ENCODE measurements around the gene VPS26C.

VPS26C gene

DNA sequence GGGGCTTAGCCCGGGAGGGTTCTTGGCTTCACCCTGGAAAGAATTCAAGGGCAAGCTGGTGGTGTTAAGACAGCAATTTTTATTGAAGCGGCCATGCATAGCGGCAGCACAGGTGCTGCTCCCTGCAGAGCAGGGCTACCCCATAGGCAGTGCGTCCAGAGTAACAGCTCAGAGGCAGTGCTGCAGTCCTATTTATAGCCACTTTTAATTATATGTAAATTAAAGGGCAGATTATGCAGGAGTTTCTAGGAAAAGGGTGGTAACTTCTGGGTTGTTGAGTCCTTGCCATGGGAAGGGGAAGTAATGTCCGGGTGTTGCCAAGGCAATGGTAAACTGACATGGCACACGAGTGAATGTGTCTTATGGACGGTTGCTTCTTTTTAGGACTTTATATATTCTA is 57.0 kb downstream of the VPS26C start:
- Histone ChIP-seq H3K4me3 (ENCODE audit: insufficient read depth, low read length, poor library complexity, severe bottlenecking) (no peak overlapping the region), H3K27me3 (ENCODE audit: low read length) (no peaks in the 10 kb centered on the region), H3K27ac (ENCODE audit: low read depth, low read length) (no peak overlapping the region), H3F3A (ENCODE audit: insufficient read depth) (no peaks in the 10 kb centered on the region), H3K4me2 (ENCODE audit: low read depth, low read length, poor library complexity, severe bottlenecking) (no peak overlapping the region), H3K9me2 (replicated peaks; ENCODE audit: insufficient read depth, low read length) (no peaks in the 10 kb centered on the region), H2AFZ (ENCODE audit: low read depth, low read length, severe bottlenecking) (no peak overlapping the region), H3K79me2 (ENCODE audit: insufficient read depth, low read length) (no peaks in the 10 kb centered on the region), H3K36me3 (ENCODE audit: low read length) (peaks cover 9% of the 10 kb centered on the region; the same call in 1 of the 2 replicates), H4K20me1 (ENCODE audit: low read depth, low read length) (no peaks in the 10 kb centered on the region), H3K9ac (ENCODE audit: low read length) (no peak overlapping the region), H3K9me3 (ENCODE audit: insufficient read depth, low read length) (no peaks in the 10 kb centered on the region; the same call in 1 of the 2 replicates)
- TF ChIP-seq EZH2phosphoT487 (conservative IDR thresholded peaks at IDR 0.05; ENCODE audit: low read length), result no peak
- TF ChIP-seq, protein P1, sequence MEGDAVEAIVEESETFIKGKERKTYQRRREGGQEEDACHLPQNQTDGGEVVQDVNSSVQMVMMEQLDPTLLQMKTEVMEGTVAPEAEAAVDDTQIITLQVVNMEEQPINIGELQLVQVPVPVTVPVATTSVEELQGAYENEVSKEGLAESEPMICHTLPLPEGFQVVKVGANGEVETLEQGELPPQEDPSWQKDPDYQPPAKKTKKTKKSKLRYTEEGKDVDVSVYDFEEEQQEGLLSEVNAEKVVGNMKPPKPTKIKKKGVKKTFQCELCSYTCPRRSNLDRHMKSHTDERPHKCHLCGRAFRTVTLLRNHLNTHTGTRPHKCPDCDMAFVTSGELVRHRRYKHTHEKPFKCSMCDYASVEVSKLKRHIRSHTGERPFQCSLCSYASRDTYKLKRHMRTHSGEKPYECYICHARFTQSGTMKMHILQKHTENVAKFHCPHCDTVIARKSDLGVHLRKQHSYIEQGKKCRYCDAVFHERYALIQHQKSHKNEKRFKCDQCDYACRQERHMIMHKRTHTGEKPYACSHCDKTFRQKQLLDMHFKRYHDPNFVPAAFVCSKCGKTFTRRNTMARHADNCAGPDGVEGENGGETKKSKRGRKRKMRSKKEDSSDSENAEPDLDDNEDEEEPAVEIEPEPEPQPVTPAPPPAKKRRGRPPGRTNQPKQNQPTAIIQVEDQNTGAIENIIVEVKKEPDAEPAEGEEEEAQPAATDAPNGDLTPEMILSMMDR (IDR thresholded peaks at IDR 0.05; ENCODE audit: insufficient read depth, low read length, poor library complexity, severe bottlenecking), result no peak

DNA sequence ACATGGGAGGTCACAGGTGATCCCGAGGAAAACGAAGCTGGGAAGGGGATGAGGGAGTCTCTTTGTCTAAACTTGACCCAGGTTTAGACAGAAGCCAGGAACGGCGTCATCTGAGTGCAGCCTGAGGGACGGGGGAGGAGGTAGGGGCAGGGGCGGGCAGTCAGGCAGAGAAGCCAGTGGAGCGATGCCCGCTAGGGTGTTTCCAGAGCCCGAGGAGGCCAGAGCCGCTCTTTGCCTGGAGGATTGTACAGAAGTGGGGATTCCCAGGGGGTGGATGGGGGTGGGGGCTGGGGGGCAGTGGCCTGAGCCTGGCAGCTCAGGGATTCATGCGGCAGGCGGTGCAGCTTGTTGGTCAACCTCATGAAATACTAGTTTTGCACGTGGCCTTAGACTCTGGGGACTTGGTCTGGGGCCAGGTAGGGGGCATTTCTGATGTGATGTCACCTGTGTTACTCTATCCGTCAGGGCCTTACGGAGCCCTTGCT is 58.4 kb downstream of the VPS26C start:
- H2AFZ ChIP-seq (ENCODE audit: low read depth, low read length, severe bottlenecking), result no peak overlapping the region
- H3K9me3 ChIP-seq (ENCODE audit: insufficient read depth, low read length), result no peaks in the 10 kb centered on the region; the same call in 1 of the 2 replicates
- H3K36me3 ChIP-seq (ENCODE audit: low read length), result peaks cover 9% of the 10 kb centered on the region; the same call in 1 of the 2 replicates
- no peak for TF ChIP-seq EZH2phosphoT487 (conservative IDR thresholded peaks at IDR 0.05; ENCODE audit: low read length)
- TF ChIP-seq, protein P1 (IDR thresholded peaks at IDR 0.05; ENCODE audit: insufficient read depth, low read length, poor library complexity, severe bottlenecking), result no peak
- H3K79me2 ChIP-seq (ENCODE audit: insufficient read depth, low read length), result no peaks in the 10 kb centered on the region
- H3K27me3 ChIP-seq (ENCODE audit: low read length), result no peaks in the 10 kb centered on the region
- no peaks in the 10 kb centered on the region for H4K20me1 ChIP-seq (ENCODE audit: low read depth, low read length)
- no peak overlapping the region for H3K4me2 ChIP-seq (ENCODE audit: low read depth, low read length, poor library complexity, severe bottlenecking)
- H3F3A ChIP-seq (ENCODE audit: insufficient read depth), result no peaks in the 10 kb centered on the region
- H3K27ac ChIP-seq (ENCODE audit: low read depth, low read length), result no peak overlapping the region
- H3K4me3 ChIP-seq (ENCODE audit: insufficient read depth, low read length, poor library complexity, severe bottlenecking), result no peak overlapping the region
- H3K9ac ChIP-seq (ENCODE audit: low read length), result no peak overlapping the region
- no peaks in the 10 kb centered on the region for H3K9me2 ChIP-seq (replicated peaks; ENCODE audit: insufficient read depth, low read length)

- no peak for TF ChIP-seq EZH2phosphoT487 (conservative IDR thresholded peaks at IDR 0.05; ENCODE audit: low read length)
- TF ChIP-seq, protein P1 (IDR thresholded peaks at IDR 0.05; ENCODE audit: insufficient read depth, low read length, poor library complexity, severe bottlenecking), result no peak
- H2AFZ ChIP-seq (ENCODE audit: low read depth, low read length, severe bottlenecking), result no peak overlapping the region
- H3K4me2 ChIP-seq (ENCODE audit: low read depth, low read length, poor library complexity, severe bottlenecking), result no peak overlapping the region
- no peaks in the 10 kb centered on the region for H3F3A ChIP-seq (ENCODE audit: insufficient read depth)
- H3K27me3 ChIP-seq (ENCODE audit: low read length), result no peaks in the 10 kb centered on the region
- no peaks in the 10 kb centered on the region; the same call in 1 of the 2 replicates for H3K9me3 ChIP-seq (ENCODE audit: insufficient read depth, low read length)
- H3K9ac ChIP-seq (ENCODE audit: low read length), result no peak overlapping the region
- H3K9me2 ChIP-seq (replicated peaks; ENCODE audit: insufficient read depth, low read length), result no peaks in the 10 kb centered on the region
- H3K4me3 ChIP-seq (ENCODE audit: insufficient read depth, low read length, poor library complexity, severe bottlenecking), result no peak overlapping the region
- no peak overlapping the region for H3K27ac ChIP-seq (ENCODE audit: low read depth, low read length)
- H3K79me2 ChIP-seq (ENCODE audit: insufficient read depth, low read length), result no peaks in the 10 kb centered on the region
- no peaks in the 10 kb centered on the region for H4K20me1 ChIP-seq (ENCODE audit: low read depth, low read length)
- peaks cover 9% of the 10 kb centered on the region; the same call in 1 of the 2 replicates for H3K36me3 ChIP-seq (ENCODE audit: low read length)
Measured at GRCh38 chr21:37208056-37208721, 58.9 kb downstream of the VPS26C start.
